Spleen (tissue), 11 donors: ENCODE measurements around the gene ABCF1. TPM values are rescaled to one million over a fixed set of nuclear protein-coding genes. Genes with fewer than 3 reads are reported as not detected.

Experiments
- DNase-seq: peaks from one replicate; pipeline ENCODE4 v3.0.0-alpha.2; 2020
- H3K27ac ChIP-seq, 8 donors: fragments of 200-600 bp; sonication (generic) in 7 of 8; 1 replicate in 4 of 8; 2 replicates in 4 of 8; pipeline versions ENCODE4 v1.5.0 to v1.8.0; 2016 to 2021; ENCODE audit warnings: inconsistent platforms in 4 of 8, mild to moderate bottlenecking in 4 of 8, moderate library complexity in 1 of 8
- H3K27me3 ChIP-seq, 7 donors: fragments of 200-600 bp; sonication (generic) in 6 of 7; replicated peaks in 1 of 7; 1 replicate in 4 of 7; 2 replicates in 3 of 7; pipeline versions ENCODE4 v1.5.0 to v1.8.0; 2016 to 2021; ENCODE audit warnings: inconsistent platforms in 3 of 7, mild to moderate bottlenecking in 1 of 7
- H3K36me3 ChIP-seq, 6 donors: fragments of 200-600 bp; sonication (generic) in 5 of 6; 1 replicate in 4 of 6; 2 replicates in 2 of 6; pipeline versions ENCODE4 v1.5.0 to v1.8.0; 2016 to 2021; ENCODE audit warnings: inconsistent platforms in 2 of 6
- H3K4me1 ChIP-seq, 6 donors: fragments of 200-600 bp; sonication (generic) in 5 of 6; 1 replicate in 3 of 6; 2 replicates in 3 of 6; pipeline versions ENCODE4 v1.5.0 to v1.8.0; 2016 to 2021; ENCODE audit warnings: inconsistent platforms in 3 of 6
- H3K4me3 ChIP-seq, 8 donors: fragments of 200-600 bp; sonication (generic) in 7 of 8; 1 replicate in 4 of 8; 2 replicates in 4 of 8; pipeline versions ENCODE4 v1.5.0 to v1.8.0; 2016 to 2021; ENCODE audit warnings: inconsistent platforms in 4 of 8, mild to moderate bottlenecking in 4 of 8, moderate library complexity in 2 of 8
- H3K9me3 ChIP-seq, 8 donors: fragments of 200-600 bp; sonication (generic) in 7 of 8; 1 replicate in 4 of 8; 2 replicates in 4 of 8; pipeline versions ENCODE4 v1.5.0 to v1.8.0; 2016 to 2021; ENCODE audit warnings: inconsistent platforms in 4 of 8
- POLR2A ChIP-seq, 3 donors: fragments of 450-650 bp; IDR thresholded peaks; one replicate each; pipeline ENCODE4 v1.5.1; 2017; ENCODE audit warnings: antibody characterized with exemption in 3 of 3, mild to moderate bottlenecking in 1 of 3
- POLR2AphosphoS5 ChIP-seq, 3 donors: sonication (generic); formaldehyde crosslinking; IDR thresholded peaks; one replicate each; pipeline ENCODE4 v1.5.1; 2017; ENCODE audit warnings: antibody characterized with exemption in 3 of 3
- WGBS, 5 donors: extraction: QIAGEN DNeasy Blood & Tissue Kit in 3 of 5; methylation state at CpG; one replicate each; pipeline versions ENCODE4 v1.1.5 to v1.1.7; 2013 to 2018; 5-methylcytosine and 5-hydroxymethylcytosine counted together
- intact Hi-C: fragments of 100-400 bp; cut with DNase I; formaldehyde crosslinking; loops from one replicate; pipeline ENCODE4 v1.15.0; 2023; ENCODE audit warnings: low total_unique reads
- polyA plus RNA-seq, 3 donors: library from polyadenylated mRNA; stranded (reverse); fragments of 200-250 nt; gene quantifications; one replicate each; pipeline ENCODE4 v1.2.1, GENCODE V29; 2013
- total RNA-seq, 7 donors: library from RNA; depleted of rRNA in 3 of 7; stranded (reverse); fragments of >200 nt in 3 of 7; fragmentation: NEBNext Ultra II Directional in 4 of 7; extraction: Animal tissue kit (Norgen Biotek cat#: 25700) in 4 of 7; gene quantifications; one replicate each; pipeline versions ENCODE4 v1.1.0 to v1.2.1, GENCODE V29; 2016 to 2021
- TF ChIP-seq, protein P1 (sequence below), 11 experiments: fragments of 200-600 bp in 7 of 11; fragments of 450-650 bp in 4 of 11; sonication (generic) in 4 of 11; IDR thresholded peaks in 8 of 11; conservative IDR thresholded peaks in 3 of 11; 1 replicate in 7 of 11; 2 replicates in 4 of 11; pipeline versions ENCODE4 v1.4.0 to v1.8.0; 2016 to 2021; ENCODE audit warnings: antibody characterized with exemption in 11 of 11, inconsistent platforms in 4 of 11, mild to moderate bottlenecking in 1 of 11
- donor health status: healthy with polysubstance abuse.
- donor health status: DM: no; HTN: no; CAD: no; lungs with moderate emphysema.
- donor health status: DM: no; HTN: no; CAD: no.
- donor health status: Bipolar disorder and iron deficiency.
- donor health status: healthy.
- donor health status: DM: no; HTN: no; CAD: no.
- donor health status: DM: yes; HTN: yes; CAD: no.

ABCF1 gene
- total and polyA plus RNA-seq, 10 donors = 12.8 to 53.5 (median 33.2) TPM

DNA sequence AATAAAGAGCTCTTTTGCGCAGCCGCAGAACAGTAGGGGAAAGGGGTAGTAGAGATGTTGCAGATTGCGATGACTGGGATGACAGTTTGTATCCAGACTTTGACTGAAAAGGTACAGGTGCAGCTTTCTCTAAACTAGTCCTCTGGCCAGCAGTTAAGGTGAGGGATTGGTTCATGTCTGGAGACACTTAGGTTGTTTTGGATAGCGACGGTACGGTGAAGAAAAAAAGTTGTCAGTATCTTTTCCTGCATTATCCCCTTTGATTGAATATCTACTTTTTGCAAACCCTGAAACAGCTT, 13.6 kb upstream of the ABCF1 start:
- intact Hi-C loops = no loop called here
- DNase-seq = no peak
- H3K4me3 ChIP-seq = peak overlapping the region; percentile 77 to 98 (median 90)
- no peak for TF ChIP-seq POLR2A (IDR thresholded peaks at IDR 0.05)
- no peak for TF ChIP-seq POLR2AphosphoS5 (IDR thresholded peaks at IDR 0.05)
- TF ChIP-seq, protein P1, sequence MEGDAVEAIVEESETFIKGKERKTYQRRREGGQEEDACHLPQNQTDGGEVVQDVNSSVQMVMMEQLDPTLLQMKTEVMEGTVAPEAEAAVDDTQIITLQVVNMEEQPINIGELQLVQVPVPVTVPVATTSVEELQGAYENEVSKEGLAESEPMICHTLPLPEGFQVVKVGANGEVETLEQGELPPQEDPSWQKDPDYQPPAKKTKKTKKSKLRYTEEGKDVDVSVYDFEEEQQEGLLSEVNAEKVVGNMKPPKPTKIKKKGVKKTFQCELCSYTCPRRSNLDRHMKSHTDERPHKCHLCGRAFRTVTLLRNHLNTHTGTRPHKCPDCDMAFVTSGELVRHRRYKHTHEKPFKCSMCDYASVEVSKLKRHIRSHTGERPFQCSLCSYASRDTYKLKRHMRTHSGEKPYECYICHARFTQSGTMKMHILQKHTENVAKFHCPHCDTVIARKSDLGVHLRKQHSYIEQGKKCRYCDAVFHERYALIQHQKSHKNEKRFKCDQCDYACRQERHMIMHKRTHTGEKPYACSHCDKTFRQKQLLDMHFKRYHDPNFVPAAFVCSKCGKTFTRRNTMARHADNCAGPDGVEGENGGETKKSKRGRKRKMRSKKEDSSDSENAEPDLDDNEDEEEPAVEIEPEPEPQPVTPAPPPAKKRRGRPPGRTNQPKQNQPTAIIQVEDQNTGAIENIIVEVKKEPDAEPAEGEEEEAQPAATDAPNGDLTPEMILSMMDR (IDR thresholded peaks at IDR 0.05 in 8 of 11, conservative IDR thresholded peaks at IDR 0.05 in 3 of 11) = no peak
- H3K27ac ChIP-seq = peak overlapping the region; percentile 98 to 100 (median 99)
- H3K9me3 ChIP-seq = no peaks in the 10 kb centered on the region
- no peaks in the 10 kb centered on the region for H3K27me3 ChIP-seq
- peaks cover 21 to 54% (median 35%) of the 10 kb centered on the region in 6 donors for H3K4me1 ChIP-seq
- 0 to 3% (median 1%) methylated on average over 6 of the region's 6 CpGs for WGBS, 5 donors
- peaks cover 0 to 53% (median 27%) of the 10 kb centered on the region in 6 donors for H3K36me3 ChIP-seq

DNA sequence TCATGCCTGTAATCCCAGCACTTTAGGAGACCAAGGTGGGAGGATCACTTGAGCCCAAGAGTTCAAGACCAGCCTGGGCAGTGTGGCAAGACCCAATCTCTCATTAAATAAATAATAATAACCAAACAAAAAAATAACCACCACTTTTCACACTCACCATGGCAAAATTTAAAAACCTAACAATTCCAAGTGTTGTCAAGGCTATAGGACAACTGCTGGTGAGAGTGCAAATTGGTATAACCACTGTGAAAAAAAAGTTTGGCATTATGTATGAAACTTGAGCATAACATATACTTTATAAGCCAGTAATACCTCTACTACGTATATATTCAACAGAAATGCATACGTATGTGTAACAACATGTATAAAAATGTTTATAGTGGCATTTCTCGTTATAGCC, 10.3 kb upstream of the ABCF1 start:
- Histone ChIP-seq H3K9me3 (no peaks in the 10 kb centered on the region), H3K4me3 (no peak overlapping the region), H3K4me1 (peaks cover 15 to 30% (median 22%) of the 10 kb centered on the region in 6 donors), H3K27ac (no peak overlapping the region), H3K36me3 (peaks cover 0 to 40% (median 17%) of the 10 kb centered on the region in 6 donors), H3K27me3 (no peaks in the 10 kb centered on the region)
- 92 to 99% (median 95%) methylated on average over 3 of the region's 3 CpGs for WGBS, 5 donors
- TF ChIP-seq POLR2A (IDR thresholded peaks at IDR 0.05) (no peak), POLR2AphosphoS5 (IDR thresholded peaks at IDR 0.05) (no peak)
- TF ChIP-seq, protein P1 (IDR thresholded peaks at IDR 0.05 in 8 of 11, conservative IDR thresholded peaks at IDR 0.05 in 3 of 11) = no peak
- intact Hi-C loops = no loop called here
- no peak for DNase-seq

DNA sequence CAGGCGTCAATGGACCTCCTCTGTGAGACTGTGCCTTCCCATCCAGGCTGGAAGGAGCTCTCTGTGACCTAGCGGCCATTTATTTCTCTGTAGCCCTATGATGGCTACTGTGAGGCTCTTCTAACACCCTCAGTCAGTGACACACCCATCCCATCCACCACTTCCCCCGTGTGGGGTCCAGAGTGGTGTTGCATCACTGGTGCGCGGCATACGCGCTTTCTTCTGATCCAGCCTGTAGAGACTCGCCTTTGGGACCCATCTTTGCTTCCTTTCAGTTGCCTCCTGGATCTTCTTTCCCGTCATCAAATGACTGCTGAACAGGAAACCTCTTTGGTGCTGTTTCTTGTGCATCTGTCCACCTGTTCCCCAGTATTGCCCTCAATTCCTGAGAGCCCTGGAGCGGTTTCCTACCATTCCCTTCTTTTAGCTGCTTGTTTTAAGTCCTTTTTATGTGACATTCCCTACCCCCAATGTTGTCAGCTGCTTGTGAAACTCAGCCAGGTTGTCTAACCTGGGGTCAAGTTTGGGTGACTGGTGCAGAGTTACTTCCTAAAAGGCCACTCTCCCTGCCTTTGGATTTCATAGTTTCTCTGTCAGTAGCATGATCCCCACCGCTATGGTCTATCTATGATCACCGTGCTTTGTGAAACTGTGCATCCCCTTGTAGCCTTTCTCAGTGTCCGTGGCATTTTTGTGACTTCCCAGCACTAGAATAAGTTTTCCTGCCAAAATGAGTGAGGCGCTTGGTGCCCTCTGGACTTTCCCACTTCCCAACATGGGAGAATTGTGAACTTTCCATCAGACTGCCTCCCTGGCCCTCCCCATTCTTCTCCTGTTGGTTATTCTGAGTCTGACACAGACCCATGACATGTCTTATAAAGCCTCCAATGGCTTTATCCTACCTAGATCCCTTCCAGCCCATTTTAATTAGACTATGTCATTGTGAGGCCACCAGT, 8.5 kb upstream of the ABCF1 start:
- Histone ChIP-seq H3K4me3 (no peak overlapping the region), H3K27ac (no peak overlapping the region), H3K27me3 (no peaks in the 10 kb centered on the region), H3K36me3 (peaks cover 0 to 40% (median 17%) of the 10 kb centered on the region in 6 donors), H3K9me3 (no peaks in the 10 kb centered on the region), H3K4me1 (peaks cover 13 to 24% (median 17%) of the 10 kb centered on the region in 6 donors)
- 83 to 93% (median 86%) methylated on average over 14 of the region's 14 CpGs for WGBS, 5 donors
- TF ChIP-seq, protein P1 (IDR thresholded peaks at IDR 0.05 in 8 of 11, conservative IDR thresholded peaks at IDR 0.05 in 3 of 11) = no peak
- TF ChIP-seq POLR2A (IDR thresholded peaks at IDR 0.05) (no peak), POLR2AphosphoS5 (IDR thresholded peaks at IDR 0.05) (no peak)
- intact Hi-C loops = no loop called here
- DNase-seq = no peak

DNA sequence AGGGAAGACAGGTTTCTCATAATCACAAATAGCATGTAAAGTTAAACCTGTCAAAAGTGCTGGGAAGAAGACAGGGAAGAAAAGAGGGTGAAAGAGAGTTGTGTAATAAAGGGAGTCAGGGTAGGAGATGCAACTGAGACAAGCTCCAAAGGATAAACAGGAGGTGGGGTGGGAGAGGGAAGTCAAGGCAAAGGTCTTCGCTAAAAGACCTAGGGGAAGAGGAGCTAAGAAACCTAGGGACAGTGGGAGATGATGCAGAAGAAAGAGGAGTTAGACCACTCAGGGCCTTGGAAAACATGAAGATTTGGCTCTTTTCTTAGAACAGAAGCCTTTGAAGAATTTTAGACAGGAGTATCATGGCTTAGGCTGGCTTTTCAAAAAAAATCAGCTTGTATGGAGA, 7.1 kb upstream of the ABCF1 start:
- no peak overlapping the region for H3K27ac ChIP-seq
- H3K27me3 ChIP-seq = no peaks in the 10 kb centered on the region
- DNase-seq = no peak
- TF ChIP-seq POLR2AphosphoS5 (IDR thresholded peaks at IDR 0.05) (no peak), POLR2A (IDR thresholded peaks at IDR 0.05) (no peak)
- TF ChIP-seq, protein P1 (IDR thresholded peaks at IDR 0.05 in 8 of 11, conservative IDR thresholded peaks at IDR 0.05 in 3 of 11) = no peak
- 91 to 100% (median 96%) methylated on average over 1 of the region's 1 CpG for WGBS, 5 donors
- H3K9me3 ChIP-seq = no peaks in the 10 kb centered on the region
- peaks cover 0 to 11% (median 4%) of the 10 kb centered on the region in 6 donors for H3K4me1 ChIP-seq
- intact Hi-C loops = no loop called here
- no peak overlapping the region for H3K4me3 ChIP-seq
- peaks cover 0 to 32% (median 17%) of the 10 kb centered on the region in 6 donors for H3K36me3 ChIP-seq
